WI38 (cell line): ENCODE results near the gene GBF1.

Source experiments
- H3K4me3 ChIP-seq: 2 replicates; pipeline ENCODE4 v1.5.1; 2011; ENCODE audit warnings: low read depth, mild to moderate bottlenecking, control low read depth, low read length
- TF ChIP-seq, protein P1 (sequence below): IDR thresholded peaks from 2 replicates; pipeline ENCODE4 v1.5.1; 2012; ENCODE audit warnings: low read depth, mild to moderate bottlenecking, control low read depth, low read length

Gene GBF1

DNA sequence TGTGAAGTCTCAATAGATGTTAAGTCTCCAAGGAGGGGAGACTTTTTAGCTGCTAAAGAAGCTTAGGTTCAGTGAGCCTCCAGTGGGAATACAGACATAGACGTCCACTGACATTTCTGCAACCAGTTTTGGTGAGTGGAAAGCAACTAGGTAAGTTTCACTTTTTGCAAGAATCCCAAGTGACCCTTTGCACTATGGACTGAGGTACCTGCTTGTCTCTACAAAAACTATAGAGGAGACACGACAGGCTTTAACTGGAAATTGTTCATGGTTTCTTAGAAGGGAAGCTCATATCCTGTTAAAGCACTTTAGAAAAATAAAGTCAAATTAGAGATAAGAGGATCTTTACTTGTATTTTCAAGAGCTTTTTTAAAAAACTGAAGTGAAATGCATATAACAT is 38.6 kb downstream of the GBF1 start:
- TF ChIP-seq, protein P1, sequence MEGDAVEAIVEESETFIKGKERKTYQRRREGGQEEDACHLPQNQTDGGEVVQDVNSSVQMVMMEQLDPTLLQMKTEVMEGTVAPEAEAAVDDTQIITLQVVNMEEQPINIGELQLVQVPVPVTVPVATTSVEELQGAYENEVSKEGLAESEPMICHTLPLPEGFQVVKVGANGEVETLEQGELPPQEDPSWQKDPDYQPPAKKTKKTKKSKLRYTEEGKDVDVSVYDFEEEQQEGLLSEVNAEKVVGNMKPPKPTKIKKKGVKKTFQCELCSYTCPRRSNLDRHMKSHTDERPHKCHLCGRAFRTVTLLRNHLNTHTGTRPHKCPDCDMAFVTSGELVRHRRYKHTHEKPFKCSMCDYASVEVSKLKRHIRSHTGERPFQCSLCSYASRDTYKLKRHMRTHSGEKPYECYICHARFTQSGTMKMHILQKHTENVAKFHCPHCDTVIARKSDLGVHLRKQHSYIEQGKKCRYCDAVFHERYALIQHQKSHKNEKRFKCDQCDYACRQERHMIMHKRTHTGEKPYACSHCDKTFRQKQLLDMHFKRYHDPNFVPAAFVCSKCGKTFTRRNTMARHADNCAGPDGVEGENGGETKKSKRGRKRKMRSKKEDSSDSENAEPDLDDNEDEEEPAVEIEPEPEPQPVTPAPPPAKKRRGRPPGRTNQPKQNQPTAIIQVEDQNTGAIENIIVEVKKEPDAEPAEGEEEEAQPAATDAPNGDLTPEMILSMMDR, result no peak
- no peak overlapping the region for H3K4me3 ChIP-seq

DNA sequence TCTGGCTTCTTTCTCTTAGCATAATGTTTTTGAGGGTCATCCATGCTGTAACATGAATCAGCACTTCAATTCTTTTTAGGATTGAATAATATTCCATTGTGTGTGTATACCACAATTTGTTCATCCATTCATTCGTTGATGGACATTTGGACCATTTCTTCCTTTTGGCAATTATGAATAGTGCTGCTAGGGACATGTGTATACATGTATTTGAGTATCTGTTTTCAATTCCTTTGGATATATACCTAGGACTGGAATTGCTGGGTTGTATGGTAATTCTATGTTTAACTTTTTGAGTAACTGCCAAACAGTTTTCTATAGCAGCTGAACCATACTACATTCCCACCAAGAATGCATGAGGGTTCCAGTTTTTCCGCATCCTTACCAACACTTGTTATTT is 39.2 kb downstream of the GBF1 start:
- TF ChIP-seq, protein P1, result no peak
- H3K4me3 ChIP-seq, result no peak overlapping the region

DNA sequence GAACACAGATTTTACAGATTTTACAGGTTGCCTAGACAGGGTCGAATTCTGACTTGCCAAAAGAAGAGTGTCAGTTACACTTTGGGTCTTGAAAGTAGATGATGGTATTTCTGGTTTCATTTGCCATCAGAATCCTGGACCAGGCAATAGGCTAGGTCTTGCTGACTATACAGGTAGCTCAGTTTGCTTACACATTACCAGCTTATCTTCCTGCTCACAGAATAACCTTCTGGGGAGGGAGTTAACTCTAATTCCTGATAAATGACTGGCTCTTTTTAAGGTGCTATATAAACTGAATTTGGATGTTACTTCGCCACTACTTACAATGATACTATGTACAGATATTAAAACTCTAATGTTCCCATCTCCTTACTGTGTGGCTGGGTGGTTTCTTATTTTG is 39.8 kb downstream of the GBF1 start:
- TF ChIP-seq, protein P1, result no peak
- H3K4me3 ChIP-seq, result no peak overlapping the region

DNA sequence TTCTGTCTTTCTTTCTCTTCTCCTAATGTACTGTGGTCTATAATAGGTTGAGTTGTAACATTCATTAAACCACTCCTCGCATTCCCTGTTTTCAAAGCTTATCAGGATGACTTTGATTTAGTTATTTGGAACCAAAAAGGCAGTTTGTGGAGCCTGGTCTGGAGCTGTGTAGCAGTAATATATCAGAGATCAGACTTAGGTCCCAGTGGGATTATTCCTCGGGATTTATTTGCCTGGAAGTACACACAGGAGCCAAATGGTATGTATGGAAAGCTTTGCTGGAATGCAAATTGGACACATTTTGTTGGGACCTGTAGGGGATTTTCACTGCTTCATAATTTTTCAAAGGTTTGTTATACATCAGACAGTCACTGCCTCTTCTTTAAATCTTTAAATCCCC is 40.9 kb downstream of the GBF1 start:
- H3K4me3 ChIP-seq, result no peak overlapping the region
- TF ChIP-seq, protein P1, result no peak

DNA sequence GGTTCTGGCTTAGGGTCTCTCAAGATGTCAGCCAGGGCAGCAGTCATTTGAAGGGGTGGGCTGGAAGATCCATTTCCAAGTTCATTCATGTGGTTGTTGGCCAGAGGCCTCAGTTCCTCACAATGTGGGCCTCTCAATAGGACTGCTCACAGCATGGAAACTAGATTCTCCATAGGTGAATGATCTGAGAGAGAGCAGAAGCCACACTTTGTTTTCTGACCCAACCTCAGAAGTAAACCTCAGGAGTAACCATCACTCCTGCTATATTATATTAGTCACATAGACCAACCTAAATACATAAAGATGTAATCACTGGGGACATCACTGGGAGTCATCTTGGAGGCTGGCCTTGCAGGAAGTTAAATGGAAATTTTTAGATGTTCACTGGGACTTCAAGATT is 42.2 kb downstream of the GBF1 start:
- H3K4me3 ChIP-seq, result no peak overlapping the region
- TF ChIP-seq, protein P1, result no peak

DNA sequence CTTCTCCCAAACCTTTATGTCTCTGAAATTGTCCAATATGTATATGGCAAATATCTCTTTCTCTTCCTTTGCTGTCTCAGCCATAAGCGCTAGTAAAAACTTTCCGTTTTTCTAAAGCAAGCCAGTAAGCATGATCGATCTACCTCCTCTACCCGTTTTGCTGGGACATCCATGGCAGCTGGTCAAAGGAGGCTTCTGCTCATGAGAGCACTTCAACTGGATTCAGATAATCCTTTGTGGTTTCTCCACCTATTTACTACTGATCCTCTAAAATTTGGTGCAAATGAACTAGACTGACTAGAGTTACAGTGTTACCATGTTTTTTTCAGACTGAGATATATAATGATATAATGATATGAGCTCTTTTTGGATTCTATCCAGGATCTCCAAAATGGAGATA is 42.7 kb downstream of the GBF1 start:
- TF ChIP-seq, protein P1, result no peak
- no peak overlapping the region for H3K4me3 ChIP-seq

DNA sequence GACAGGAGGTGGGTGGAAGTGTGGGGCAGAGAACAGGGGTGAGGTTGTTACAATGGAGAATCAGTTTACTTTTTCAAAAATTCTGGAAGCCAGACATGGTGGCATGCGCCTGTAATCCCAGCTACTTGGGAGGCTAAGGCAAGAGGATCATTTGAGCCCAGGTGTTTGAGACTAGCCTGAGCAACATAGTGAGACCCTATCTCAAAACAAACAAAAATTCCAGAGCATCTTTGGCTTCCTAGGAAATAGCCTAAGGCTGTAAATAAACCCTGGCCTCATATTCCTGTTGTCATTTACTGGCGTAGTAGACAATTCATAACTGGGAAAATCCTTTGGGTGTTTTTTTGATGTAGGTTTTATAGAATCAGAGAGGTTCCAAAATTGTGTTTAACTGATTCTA is 44.0 kb downstream of the GBF1 start:
- TF ChIP-seq, protein P1, result no peak
- H3K4me3 ChIP-seq, result no peak overlapping the region

DNA sequence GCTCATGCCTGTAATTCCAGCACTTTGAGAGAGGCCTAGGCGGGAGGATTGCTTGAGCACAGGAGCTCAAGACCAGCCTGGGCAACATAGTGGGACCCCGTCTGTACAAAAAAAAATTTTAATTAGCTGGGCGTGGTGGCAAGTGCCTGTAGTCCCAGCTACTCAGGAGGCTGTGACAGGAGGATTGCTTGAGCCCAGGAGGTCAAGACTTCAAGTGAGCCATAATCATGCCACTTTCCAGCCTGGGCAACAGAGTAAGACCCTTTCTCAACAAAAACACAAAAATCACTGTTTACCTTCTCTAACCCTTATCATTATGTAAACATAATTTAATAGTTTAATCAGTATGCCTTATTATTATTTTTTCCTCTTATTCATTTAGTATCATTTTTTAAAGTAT is 44.5 kb downstream of the GBF1 start:
- no peak overlapping the region for H3K4me3 ChIP-seq
- TF ChIP-seq, protein P1, result no peak
